ENCODE measurements around the gene PRDM11. TPM values are rescaled to one million over a fixed set of nuclear protein-coding genes. Genes with fewer than 3 reads are reported as not detected.

Gene PRDM11
- total and polyA plus RNA-seq, 2 of the 8 experiments (the other 6 are each of a cell fraction or from before 2014, with no cell fraction given): 3.6 to 11.7 TPM

- WGBS, 2 experiments (ENCODE audit: extremely low coverage in 1 of 2, insufficient coverage in 1 of 2, insufficient read length in 1 of 2, insufficient replicate concordance in 2 of 2, low coverage in 1 of 2, low lambda C conversion rate in 2 of 2, missing lambda C conversion rate in 1 of 2): 85% methylated on average over 9 of the region's 9 CpGs; no CpG with 5 or more reads in 1 of the 2 experiments
- ChIA-PET POLR2A (ENCODE audit: partially characterized antibody) (interaction anchor here (1.5 kb wide), 1 partner anchor 10 kb away, joined by 5 read pairs; no protein-coding TSS in a partner anchor), CTCF (ENCODE audit: partially characterized antibody) (interaction anchor here (0.6 to 5.5 kb wide), 18 partner anchors 11 to 319 kb away, joined by 3 to 64 read pairs (median 8); partner anchors contain the start of gene SYT13)
- FAIRE-seq (no peak), DNase-seq (ENCODE audit: low read depth in 1 of 2, low spot score in 2 of 2) (no peak)
- H3K4ac ChIP-seq (replicated peaks; ENCODE audit: insufficient read length, low read depth, low read length): no peak overlapping the region
- H2BK120ac ChIP-seq (replicated peaks; ENCODE audit: low read depth, low read length): no peak overlapping the region
- H3K36me3 ChIP-seq (ENCODE audit: control insufficient read depth in 2 of 4, insufficient read depth in 4 of 4, low read length in 3 of 4): no peaks in the 10 kb centered on the region
- H3K56ac ChIP-seq (replicated peaks; ENCODE audit: insufficient read length, low read depth, low read length): no peak overlapping the region
- no peaks in the 10 kb centered on the region for H3K27me3 ChIP-seq (replicated peaks in 1 of 4; ENCODE audit: control insufficient read depth in 3 of 4, extremely low read depth in 1 of 4, insufficient read depth in 3 of 4, low read length in 3 of 4)
- H2AFZ ChIP-seq (ENCODE audit: low read length): no peak overlapping the region
- H3K23me2 ChIP-seq (ENCODE audit: low read depth, low read length): no peaks in the 10 kb centered on the region
- H3K4me1 ChIP-seq (replicated peaks in 1 of 4; ENCODE audit: control insufficient read depth in 3 of 4, insufficient read depth in 4 of 4, low read length in 3 of 4): no peaks in the 10 kb centered on the region; a peak in 1 of 7 replicates
- no peak overlapping the region for H2AK5ac ChIP-seq (ENCODE audit: low read depth, low read length)
- no peaks in the 10 kb centered on the region for H3K79me2 ChIP-seq (ENCODE audit: control insufficient read depth in 1 of 2, insufficient read depth in 2 of 2, low read length in 2 of 2)
- no peak overlapping the region for H2BK15ac ChIP-seq (ENCODE audit: low read length)
- H3K79me1 ChIP-seq (ENCODE audit: low read depth, low read length): no peaks in the 10 kb centered on the region; the same call in 1 of the 2 replicates
- H3K9ac ChIP-seq (replicated peaks in 1 of 4; ENCODE audit: extremely low read depth in 1 of 4, low read depth in 3 of 4, low read length in 3 of 4): no peak overlapping the region
- no peak overlapping the region for H2BK12ac ChIP-seq (ENCODE audit: low read depth, low read length)
- no peak overlapping the region for H2BK20ac ChIP-seq (ENCODE audit: low read length)
- no peak overlapping the region for H4K91ac ChIP-seq (replicated peaks; ENCODE audit: insufficient read length, low read length)
- H2BK5ac ChIP-seq (ENCODE audit: low read depth, low read length): no peak overlapping the region
- no peak overlapping the region for H3K18ac ChIP-seq (ENCODE audit: extremely low read depth, low read length)
- H4K20me1 ChIP-seq (replicated peaks in 1 of 2; ENCODE audit: control insufficient read depth in 1 of 2, insufficient read depth in 2 of 2, low read length in 2 of 2): peaks cover 0 to under 1% of the 10 kb centered on the region in 2 experiments
- no peak overlapping the region for H3K27ac ChIP-seq (ENCODE audit: low read depth, low read length)
- no peak overlapping the region for H3K4me3 ChIP-seq (ENCODE audit: extremely low read depth in 1 of 4, insufficient read depth in 2 of 4, low read depth in 3 of 4, low read length in 4 of 4)
- no peak overlapping the region for H3K4me2 ChIP-seq (ENCODE audit: insufficient read depth in 1 of 2, low read depth in 2 of 2, low read length in 2 of 2)
- H3K9me3 ChIP-seq (ENCODE audit: insufficient read depth in 2 of 2, low read depth in 1 of 2, low read length in 1 of 2): no peaks in the 10 kb centered on the region
- no peak overlapping the region for H3K23ac ChIP-seq (ENCODE audit: insufficient read length)
- H4K5ac ChIP-seq (ENCODE audit: insufficient read length, low read depth, low read length): no peak overlapping the region
- H3K14ac ChIP-seq (ENCODE audit: insufficient read length): no peak overlapping the region
- no peak overlapping the region for H4K8ac ChIP-seq (ENCODE audit: extremely low read depth, insufficient read depth, low read length)
- TF ChIP-seq NRF1 (IDR thresholded peaks at IDR 0.05; ENCODE audit: low read depth, low read length) (no peak), TCF12 (IDR thresholded peaks at IDR 0.05; ENCODE audit: low read depth, low read length) (no peak), JUND (IDR thresholded peaks at IDR 0.05; ENCODE audit: low read length) (no peak)
Observed at GRCh38 chr11:45253640-45254039, 107.2 kb downstream of the PRDM11 start.

Data from H1 (cell line).